ENCODE measurements around the gene PDE2A.

DNA sequence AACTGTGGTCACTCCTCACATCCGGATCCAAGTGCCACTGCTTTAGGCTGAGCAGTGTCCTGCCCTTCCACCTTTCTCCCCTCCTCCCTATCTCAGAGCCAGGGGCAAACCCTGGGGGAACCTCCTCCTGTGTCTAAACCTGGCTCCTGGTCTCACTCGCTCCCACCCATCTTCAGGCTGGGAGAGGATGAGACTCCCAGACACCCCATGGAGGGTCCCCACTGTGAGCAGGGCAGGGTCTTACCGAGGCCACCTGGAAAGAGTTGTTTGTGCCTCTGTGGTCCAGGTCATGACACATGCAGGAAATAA lies 93.6 kb downstream of the PDE2A start:
- no peak for TF ChIP-seq POLR2A (IDR thresholded peaks at IDR 0.05; ENCODE audit: low read depth, low read length)
- no peak for TF ChIP-seq POLR2AphosphoS5 (IDR thresholded peaks at IDR 0.05; ENCODE audit: low read depth, low read length)
